Measurements from ENCODE around the gene GLMP. TPM values are rescaled to one million over a fixed set of nuclear protein-coding genes. Genes with fewer than 3 reads are reported as not detected.

The GLMP gene
- total and polyA plus RNA-seq, 2 of the 13 experiments (the other 11 are each of a cell fraction or from before 2014, with no cell fraction given) = 44.6 to 75.8 TPM

GRCh38 chr1:156282479-156283222 is 12.8 kb downstream of the GLMP start, which contains the start of gene SMG5:
Gene SMG5 (minus strand): TSS chr1:156282825. CDS start chr1:156282680, 145 bp downstream.
- ATAC-seq (peak; percentile 93), DNase-seq (ENCODE audit: low spot score) (peak; percentile 97), FAIRE-seq (peak; percentile 88)
- no TSS peak for BruUV-seq (replicated peaks)
- Histone ChIP-seq H3K4me2 (ENCODE audit: low read depth, low read length) (peak within 1 kb of the TSS; percentile 88), H3K79me2 (ENCODE audit: insufficient read depth, low read length) (peaks cover 50% of the 10 kb centered on the region), H3K27me3 (ENCODE audit: control insufficient read depth in 1 of 2, insufficient read depth in 2 of 2, low read length in 2 of 2) (no peaks in the 10 kb centered on the region; a peak in 1 of 5 replicates), H4K20me1 (ENCODE audit: insufficient read depth, low read length) (peaks cover 14% of the 10 kb centered on the region), H3K36me3 (replicated peaks in 1 of 2; ENCODE audit: control insufficient read depth in 1 of 2, insufficient read depth in 2 of 2, low read length in 2 of 2) (peaks cover 9 to 30% of the 10 kb centered on the region in 2 experiments), H3K4me1 (ENCODE audit: insufficient read depth, low read length) (peaks cover 33% of the 10 kb centered on the region), H3K9ac (ENCODE audit: insufficient read depth, low read depth, low read length) (peak within 1 kb of the TSS; percentile 96), H3K9me3 (ENCODE audit: low read length) (no peaks in the 10 kb centered on the region), H3K4me3 (replicated peaks in 1 of 3; ENCODE audit: insufficient read depth in 1 of 3, low read depth in 2 of 3, low read length in 3 of 3) (peak within 1 kb of the TSS; percentile 71 to 95 (median 87)), H3K27ac (ENCODE audit: extremely low read length, insufficient read depth, low read length) (peak within 1 kb of the TSS; percentile 78), H2AFZ (ENCODE audit: low read length) (peak within 1 kb of the TSS; percentile 77)
- ChIA-PET POLR2A (interaction anchor here (0.8 to 7.1 kb wide), 22 partner anchors 11 to 229 kb away, joined by 3 to 115 read pairs (median 5); partner anchors contain the start of genes CCT3, GLMP, LAMTOR2 and PAQR6), CTCF (ENCODE audit: low intra/inter-chr PET ratio, low total read pairs) (no interaction called here)
- 1% methylated on average over 16 of the region's 50 CpGs for WGBS (ENCODE audit: low lambda C conversion rate)
- intact Hi-C loops (cut with micrococcal nuclease; ENCODE audit: unreplicated experiment) = no loop called here
- in situ Hi-C loops (cut with HindIII; ENCODE audit: extremely low pct_ligation_motif_present, low pct_unique_long_range_greater_than_20kb) = no loop called here
- TF ChIP-seq IRX3 (CRISPR knock-in tag; IDR thresholded peaks at IDR 0.05; ENCODE audit: borderline replicate concordance, low read depth) (no peak), ZNF263 (CRISPR knock-in tag; IDR thresholded peaks at IDR 0.05) (no peak), PHB2 (IDR thresholded peaks at IDR 0.05; ENCODE audit: partially characterized antibody) (no peak), BCLAF1 (IDR thresholded peaks at IDR 0.05) (no peak), PAWR (CRISPR knock-in tag; IDR thresholded peaks at IDR 0.05; ENCODE audit: borderline replicate concordance) (no peak), BRD4 (CRISPR knock-in tag; IDR thresholded peaks at IDR 0.05) (peak; percentile 43; the same call in 1 of the 2 replicates), AFF4 (CRISPR knock-in tag; IDR thresholded peaks at IDR 0.05) (no peak), SNRNP70 (IDR thresholded peaks at IDR 0.05; ENCODE audit: low read depth, low read length) (no peak), ZGPAT (CRISPR knock-in tag; IDR thresholded peaks at IDR 0.05) (peak; percentile 95), HIC2 (CRISPR knock-in tag; IDR thresholded peaks at IDR 0.05; ENCODE audit: low read depth) (no peak), SIN3A (IDR thresholded peaks at IDR 0.05; ENCODE audit: borderline replicate concordance, low read depth, low read length) (peak; percentile 98)
